NCI-H2227 (cell line): ENCODE results near the gene AK5.

Source experiments
- DNase-seq: peaks from one replicate; lab custom pipeline; 2025; ENCODE audit not compliant: unreplicated experiment; lab: John Stamatoyannopoulos, UW

The AK5 gene

DNA sequence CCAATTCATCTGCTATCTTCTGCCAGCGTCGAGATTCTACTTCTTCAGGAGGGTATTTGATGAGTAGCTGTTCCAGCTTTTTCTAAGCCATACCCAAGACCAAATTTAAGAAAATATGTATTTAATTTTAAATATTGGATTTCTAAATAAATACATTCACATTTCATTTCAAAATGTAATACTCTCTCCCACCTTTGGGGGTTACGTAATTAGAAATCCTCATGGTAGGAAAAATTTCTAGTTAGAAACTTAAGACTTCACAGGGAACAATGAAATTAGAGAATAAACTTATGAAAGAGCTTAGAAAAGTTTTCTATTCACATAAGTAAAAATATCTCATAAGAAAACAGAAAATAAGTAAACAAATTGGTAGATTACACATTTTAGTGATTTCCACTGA lies 297.7 kb downstream of the AK5 start:
- DNase-seq, result no peak

- no peak for DNase-seq
Measured at GRCh38 chr1:77582905-77583304, 301.1 kb downstream of the AK5 start.

DNA sequence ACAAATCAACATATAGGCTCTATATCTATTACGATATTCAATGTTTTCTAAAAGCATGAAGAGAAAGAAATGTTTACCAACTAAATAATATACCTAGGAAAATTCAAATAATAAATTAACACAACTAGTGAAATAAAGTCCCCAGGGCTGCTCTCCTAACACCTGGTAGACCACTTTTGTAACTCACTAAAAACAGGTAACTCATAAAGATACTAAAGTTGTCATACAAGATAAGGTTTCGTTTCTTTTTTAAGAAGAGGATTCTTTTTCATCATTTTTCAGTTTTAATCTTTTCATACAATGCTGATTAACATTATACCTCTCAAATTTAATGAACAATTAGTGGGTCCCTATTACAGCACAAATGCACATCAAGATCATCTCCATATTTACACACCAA lies 301.7 kb downstream of the AK5 start:
- no peak for DNase-seq

DNA sequence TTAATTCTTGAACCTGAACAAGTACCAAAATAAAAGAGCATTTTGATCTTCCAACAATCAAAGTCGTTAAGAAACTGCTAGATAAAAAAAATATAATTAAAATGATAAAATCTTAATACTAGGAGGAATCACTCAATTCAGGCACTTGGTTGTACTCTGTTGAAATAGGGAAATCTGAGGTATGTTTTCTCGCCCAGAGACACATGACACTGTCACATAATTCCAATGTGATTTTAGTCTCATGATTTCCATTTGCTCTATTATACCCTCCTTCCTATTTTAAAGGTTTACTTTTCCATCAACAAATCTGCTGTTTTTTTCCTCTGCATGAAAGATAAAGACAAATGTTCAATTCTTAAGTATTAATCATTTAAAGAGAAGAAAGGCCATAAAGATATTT lies 303.1 kb downstream of the AK5 start:
- DNase-seq, result no peak

GRCh38 chr1:77585610-77586314 lies 303.9 kb downstream of the AK5 start:
- DNase-seq, result no peak

DNA sequence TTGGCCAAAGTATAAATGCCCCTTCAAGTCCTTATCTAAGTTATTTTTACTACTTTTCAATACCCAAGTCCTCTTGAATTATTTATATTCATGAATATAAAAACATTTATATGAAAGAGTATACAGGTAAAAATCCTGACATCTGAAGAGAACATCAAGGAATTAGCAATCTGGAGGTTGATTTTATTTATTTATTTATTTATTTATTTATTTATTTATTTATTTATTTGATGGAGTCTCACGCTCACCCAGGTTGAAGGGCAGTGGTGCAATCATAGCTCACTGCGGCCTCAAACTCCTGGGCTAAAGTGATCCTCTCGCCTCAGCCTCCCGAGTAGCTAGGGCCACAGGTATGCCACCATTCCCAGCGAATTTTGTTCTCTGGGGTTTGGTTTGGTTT lies 307.4 kb downstream of the AK5 start:
- DNase-seq, result no peak

DNA sequence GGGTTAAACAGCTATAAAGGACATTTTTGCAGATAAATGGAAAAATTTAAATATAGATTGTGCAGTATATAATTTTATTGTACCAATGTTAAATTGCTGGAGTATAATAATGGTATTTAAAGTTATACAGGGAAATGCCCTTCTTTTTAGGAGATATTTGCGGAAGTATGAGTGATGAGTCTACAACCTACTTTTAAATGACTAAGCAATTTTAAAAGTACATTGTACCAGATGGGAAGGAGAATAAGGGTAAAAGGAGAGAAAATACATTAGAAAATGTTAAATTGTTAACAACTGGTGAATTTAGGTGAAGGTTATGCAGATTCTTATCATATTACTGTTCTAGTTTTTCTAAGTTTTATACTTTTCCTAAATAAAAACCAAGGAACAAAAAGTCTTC lies 308.8 kb downstream of the AK5 start:
- no peak for DNase-seq

DNA sequence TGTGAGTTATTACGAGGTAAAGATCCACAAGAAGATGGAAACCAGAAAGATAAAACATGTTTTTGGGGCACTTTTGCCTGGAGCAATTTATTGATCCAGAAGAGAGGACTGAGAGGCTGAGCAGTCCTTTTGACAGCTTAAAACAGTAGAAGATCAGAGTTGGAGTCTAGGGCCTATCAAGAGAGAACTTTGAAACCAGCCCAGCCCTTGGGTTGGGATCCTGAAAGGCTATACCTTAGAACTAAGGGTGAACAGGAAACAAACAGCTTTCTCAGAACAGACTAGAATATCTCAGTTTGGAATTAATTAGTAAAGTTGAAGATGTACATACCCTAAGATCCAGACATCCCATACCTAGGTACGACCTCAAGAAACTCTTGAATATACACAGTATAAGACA lies 311.1 kb downstream of the AK5 start:
- DNase-seq, result no peak

- no peak for DNase-seq
Measured at GRCh38 chr1:77594366-77595112, 312.7 kb downstream of the AK5 start.

GRCh38 chr1:77597310-77597709 lies 315.5 kb downstream of the AK5 start:
- no peak for DNase-seq

DNA sequence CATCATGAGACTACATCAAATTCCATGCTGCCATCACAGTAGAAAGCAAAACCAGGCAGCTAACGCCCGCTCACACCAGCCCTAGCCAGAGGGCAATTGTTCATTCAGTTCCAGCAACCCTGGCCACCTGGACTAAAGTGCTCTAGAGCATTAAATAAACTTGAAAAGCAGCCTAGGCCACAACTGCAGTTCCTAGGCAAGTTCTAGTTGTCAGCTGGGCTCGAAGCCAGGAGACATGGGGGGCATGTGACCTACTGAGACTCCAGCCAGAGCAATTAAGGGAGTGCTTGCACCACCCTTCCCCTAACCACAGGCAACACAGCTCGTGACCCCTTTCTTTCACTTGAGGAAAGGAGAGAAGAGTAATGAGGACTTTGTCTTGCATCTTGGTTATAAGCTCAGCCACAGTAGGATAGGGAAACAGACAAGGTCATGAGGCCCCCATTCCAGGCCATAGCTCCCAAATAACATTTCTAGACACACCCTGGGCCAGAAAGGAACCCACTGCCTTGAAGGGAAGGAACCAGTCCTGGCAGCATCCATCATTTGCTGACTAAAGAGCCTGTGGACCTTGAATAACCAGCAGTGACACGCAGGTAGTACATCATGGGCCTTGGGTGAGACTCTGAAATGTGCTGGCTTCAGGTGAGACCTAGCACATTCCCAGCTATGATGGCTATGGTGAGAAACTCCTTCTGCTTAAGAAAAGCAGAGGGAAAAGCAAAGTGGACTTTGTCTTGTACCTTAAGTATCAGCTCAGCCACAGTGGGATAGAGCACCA lies 323.6 kb downstream of the AK5 start:
- DNase-seq, result no peak

- no peak for DNase-seq
Measured at GRCh38 chr1:77608893-77609292, 327.1 kb downstream of the AK5 start.
